ENCODE measurements around the gene ACACA.
"Not testable (repeated sequence)": the region's sequence is repeated elsewhere in the genome, so short reads cannot be mapped to it uniquely, and the experiment has no call there.

The ACACA gene

DNA sequence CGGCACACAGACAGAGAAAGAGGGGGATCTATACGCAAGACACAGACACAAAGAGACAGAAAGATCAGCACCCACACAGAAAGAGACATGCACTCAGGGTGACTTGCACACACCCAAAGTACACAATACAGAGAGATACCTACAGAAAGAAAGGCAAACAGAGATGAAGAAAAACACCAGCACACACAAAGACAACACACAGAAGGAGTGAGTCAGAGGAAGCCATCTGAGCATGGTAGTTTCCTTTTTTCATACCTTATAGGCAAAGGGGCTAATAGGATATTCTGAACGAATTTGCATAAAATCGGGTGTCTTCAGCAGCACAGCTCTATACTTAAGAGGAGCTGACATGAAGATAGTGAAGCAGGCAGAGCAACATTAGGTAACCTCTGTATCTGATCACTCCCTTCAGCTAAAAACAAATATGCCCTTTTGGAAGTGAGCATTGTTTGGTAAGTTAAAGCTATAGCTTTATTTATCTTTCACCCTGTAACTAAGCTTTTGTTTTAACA is 259.3 kb downstream of the ACACA start:
- Mint-ChIP-seq H3K4me3 (no peak overlapping the region), H3K4me1 (peaks cover 4% of the 10 kb centered on the region)

DNA sequence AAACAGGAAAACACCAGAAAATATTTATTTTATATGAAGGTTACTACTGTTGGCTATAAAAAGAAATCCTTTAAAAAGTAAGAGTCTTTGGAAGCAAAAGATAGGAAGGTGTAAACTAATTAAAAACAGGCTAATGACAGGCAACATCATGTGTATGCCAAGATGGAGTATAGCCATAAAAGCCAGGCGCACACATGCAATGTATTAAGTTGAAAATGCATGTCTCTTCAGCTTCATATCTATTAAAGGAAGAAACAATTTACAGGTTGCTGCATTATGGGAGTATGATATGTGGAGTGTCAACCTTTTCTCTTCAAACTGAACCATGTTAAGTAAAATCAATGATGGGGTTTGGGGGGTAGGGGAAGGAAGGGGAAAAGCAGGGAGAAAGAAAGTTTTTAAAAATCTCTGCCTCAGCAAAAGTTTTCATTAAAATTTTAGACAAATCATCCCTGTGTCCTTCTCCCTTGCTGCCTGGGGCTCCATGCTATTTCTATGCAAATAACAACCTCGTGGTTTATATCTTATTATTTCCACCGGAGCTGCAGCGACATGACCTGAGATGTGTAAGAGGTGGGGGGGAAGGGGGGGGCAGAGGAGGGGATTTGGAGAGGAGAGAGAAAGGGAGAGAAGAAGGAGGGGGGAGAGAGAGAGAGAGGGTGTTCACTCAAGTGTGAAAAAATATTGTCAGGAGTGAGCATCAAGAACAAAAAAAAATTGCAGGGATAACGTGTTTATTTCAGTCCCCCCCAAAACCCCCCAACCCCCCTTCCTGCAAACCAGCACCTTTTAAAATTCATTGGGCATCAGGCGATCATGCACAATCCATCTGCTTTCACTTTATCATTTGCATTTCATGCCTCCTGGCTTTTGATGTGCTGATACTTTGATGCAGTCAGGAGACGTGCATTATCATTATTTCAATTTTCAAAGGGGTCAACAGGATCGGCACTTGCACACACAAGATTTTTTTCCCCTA is 260.3 kb downstream of the ACACA start:
- Mint-ChIP-seq H3K27me3 (no peaks in the 10 kb centered on the region), H3K4me1 (peaks cover 4% of the 10 kb centered on the region), H3K4me3 (no peak overlapping the region), H3K27ac (no peak overlapping the region), H3K36me3 (ENCODE audit: low read depth) (peaks cover 42% of the 10 kb centered on the region), H3K9me3 (no peaks in the 10 kb centered on the region)
- no peak for ATAC-seq
- DNase-seq = no peak

More for the DNA sequence above, 259.3 kb downstream of the ACACA start:
- DNase-seq (no peak), ATAC-seq (no peak)
- no peak overlapping the region for H3K27ac Mint-ChIP-seq
- no peaks in the 10 kb centered on the region for H3K27me3 Mint-ChIP-seq
- no peaks in the 10 kb centered on the region for H3K9me3 Mint-ChIP-seq
- peaks cover 40% of the 10 kb centered on the region for H3K36me3 Mint-ChIP-seq (ENCODE audit: low read depth)

DNA sequence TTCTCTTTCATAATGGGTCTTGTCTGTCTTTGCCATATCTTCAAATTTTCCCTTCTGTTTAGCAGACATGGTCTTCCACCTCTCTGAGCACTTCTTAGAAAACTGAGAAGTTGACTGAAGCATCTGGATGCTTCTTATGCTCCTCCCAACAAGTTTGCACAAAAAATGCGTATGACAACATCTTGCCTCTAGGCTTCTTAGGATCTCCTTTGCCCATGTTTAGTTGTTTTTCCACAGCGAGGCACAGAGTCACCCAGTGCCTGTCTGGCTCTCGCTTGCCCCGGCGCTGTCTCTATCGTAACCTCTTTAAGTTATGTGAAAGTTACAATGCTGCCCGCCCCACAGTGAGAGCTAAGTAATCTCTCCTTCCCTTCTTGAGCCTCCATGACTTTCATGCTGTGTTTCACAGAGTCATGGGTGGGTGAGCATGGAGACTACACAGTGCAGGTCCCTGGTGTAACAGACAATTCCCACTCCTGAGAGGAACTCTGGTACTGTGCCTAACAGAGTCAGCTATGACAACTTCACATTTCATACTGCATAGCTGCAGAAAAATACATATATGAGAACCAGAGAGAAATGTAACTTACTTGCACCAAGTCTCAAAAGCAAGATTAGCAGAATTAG is 262.4 kb downstream of the ACACA start:
- no peaks in the 10 kb centered on the region for H3K9me3 Mint-ChIP-seq
- ATAC-seq = no peak
- H3K4me3 Mint-ChIP-seq = no peak overlapping the region
- H3K36me3 Mint-ChIP-seq (ENCODE audit: low read depth) = peaks cover 36% of the 10 kb centered on the region
- H3K4me1 Mint-ChIP-seq = peaks cover 4% of the 10 kb centered on the region
- no peak for DNase-seq
- no peaks in the 10 kb centered on the region for H3K27me3 Mint-ChIP-seq
- no peak overlapping the region for H3K27ac Mint-ChIP-seq

DNA sequence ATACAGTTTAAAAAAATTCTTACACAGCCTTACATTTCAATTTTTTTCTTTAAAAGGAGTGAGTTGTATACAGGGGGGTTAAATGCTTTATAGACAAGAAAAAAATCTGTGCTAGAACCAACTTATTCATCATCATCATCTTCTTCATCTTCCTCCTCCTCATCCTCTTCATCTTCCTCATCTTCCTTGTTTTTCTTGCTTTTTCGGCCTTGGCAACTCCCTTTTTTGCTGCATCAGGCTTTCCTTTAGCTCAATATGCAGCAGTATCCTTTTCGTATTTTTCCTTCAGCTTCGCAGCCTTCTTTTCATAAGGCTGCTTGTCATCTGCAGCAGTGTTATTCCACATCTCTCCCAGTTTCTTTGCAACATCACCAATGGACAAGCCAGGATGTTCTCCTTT is 263.1 kb downstream of the ACACA start:
- H3K4me3 Mint-ChIP-seq, H3K4me1 Mint-ChIP-seq, H3K9me3 Mint-ChIP-seq, DNase-seq, H3K27me3 Mint-ChIP-seq, H3K27ac Mint-ChIP-seq, ATAC-seq: not testable (repeated sequence)
- H3K36me3 Mint-ChIP-seq (ENCODE audit: low read depth) = peaks cover 33% of the 10 kb centered on the region

DNA sequence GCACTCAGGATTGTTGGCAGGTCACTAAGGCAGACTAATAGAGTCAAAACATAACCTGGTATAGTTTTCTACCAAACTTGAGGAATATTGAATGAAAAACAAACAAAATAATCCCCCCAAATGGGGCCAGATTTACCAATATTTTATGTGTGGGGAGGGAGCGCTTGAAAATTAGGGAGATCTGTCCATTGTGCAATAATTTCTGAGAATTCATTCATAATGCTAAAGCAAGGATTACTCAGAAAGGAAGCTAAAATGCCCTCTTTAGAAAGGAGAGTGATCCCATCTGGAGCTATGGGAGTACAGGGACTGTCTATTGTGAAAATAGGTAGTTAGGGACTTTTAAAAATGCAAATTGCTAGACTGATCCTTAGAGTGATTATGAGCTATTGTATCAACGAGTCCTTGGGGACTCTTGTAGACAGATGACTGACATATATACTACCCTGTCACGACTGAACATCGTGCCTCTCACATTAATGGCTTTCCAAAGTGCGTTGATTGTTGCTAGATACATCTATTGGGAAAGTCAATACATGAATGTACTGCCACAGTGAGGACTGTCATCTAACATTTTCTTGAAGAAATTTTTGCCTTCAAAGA is 264.2 kb downstream of the ACACA start:
- no peaks in the 10 kb centered on the region for H3K9me3 Mint-ChIP-seq
- no peak for ATAC-seq
- H3K36me3 Mint-ChIP-seq (ENCODE audit: low read depth) = peaks cover 31% of the 10 kb centered on the region
- H3K27ac Mint-ChIP-seq = no peak overlapping the region
- peaks cover 4% of the 10 kb centered on the region for H3K4me1 Mint-ChIP-seq
- no peaks in the 10 kb centered on the region for H3K27me3 Mint-ChIP-seq
- no peak overlapping the region for H3K4me3 Mint-ChIP-seq
- DNase-seq = no peak

DNA sequence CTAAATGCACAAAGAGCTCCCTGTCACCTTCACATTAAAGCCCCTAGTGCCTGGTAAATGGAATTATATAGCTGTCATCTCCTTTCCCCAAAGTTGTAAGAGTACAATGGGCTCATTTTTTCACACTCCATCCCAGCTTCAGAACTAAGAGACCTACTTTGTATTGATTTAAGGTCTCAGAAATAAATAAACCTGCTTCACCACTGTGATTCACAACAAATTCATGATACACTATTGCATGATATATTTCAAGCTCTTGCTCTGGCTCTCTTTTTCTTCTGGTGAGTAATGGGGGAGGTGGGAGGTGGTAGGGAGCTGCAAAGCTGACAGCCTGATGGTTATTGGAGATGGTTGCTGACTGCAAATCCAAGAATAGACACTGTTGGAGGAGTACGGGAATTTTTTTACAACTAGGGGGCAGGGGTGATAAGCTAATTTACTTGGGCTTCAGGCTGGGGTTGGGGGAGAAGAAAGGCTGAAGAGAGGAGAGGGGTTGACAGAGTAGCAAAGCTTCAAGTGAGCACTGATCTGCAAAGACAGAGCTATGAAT is 268.0 kb downstream of the ACACA start:
- peaks cover 2% of the 10 kb centered on the region for H3K4me1 Mint-ChIP-seq
- no peak overlapping the region for H3K27ac Mint-ChIP-seq
- no peaks in the 10 kb centered on the region for H3K9me3 Mint-ChIP-seq
- no peak overlapping the region for H3K4me3 Mint-ChIP-seq
- no peak for ATAC-seq
- no peaks in the 10 kb centered on the region for H3K27me3 Mint-ChIP-seq
- H3K36me3 Mint-ChIP-seq (ENCODE audit: low read depth) = peaks cover 23% of the 10 kb centered on the region
- no peak for DNase-seq

DNA sequence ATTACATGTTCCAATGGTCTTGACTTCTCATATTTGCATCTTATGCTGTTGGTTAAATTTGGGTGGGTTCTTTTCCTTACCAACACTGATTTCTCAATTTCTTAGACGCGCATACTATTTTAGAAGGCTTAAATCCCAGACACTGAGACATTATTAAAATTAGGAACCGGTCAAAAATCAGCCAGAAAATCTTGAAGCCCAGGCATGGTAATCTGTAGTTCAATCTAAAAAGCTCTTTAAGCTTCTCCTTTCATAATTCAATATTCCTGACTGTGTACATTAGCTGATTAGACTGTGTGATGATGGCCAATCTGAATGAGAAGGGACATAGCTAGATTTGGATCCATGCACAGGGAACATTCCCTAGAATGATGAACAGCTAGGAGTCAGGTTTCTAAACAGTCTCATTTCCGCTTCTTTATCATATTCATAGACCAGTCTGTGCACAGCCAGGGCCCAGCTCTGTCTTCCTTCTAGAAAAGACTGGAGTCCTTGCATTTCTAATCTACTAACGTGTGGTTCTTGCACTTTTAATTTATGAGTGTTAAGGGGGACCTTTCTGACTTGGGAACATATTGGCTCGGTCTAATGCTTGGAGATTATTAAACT is 268.6 kb downstream of the ACACA start:
- H3K9me3 Mint-ChIP-seq = no peaks in the 10 kb centered on the region
- no peaks in the 10 kb centered on the region for H3K27me3 Mint-ChIP-seq
- no peak overlapping the region for H3K27ac Mint-ChIP-seq
- H3K4me1 Mint-ChIP-seq = peaks cover 2% of the 10 kb centered on the region
- peaks cover 20% of the 10 kb centered on the region for H3K36me3 Mint-ChIP-seq (ENCODE audit: low read depth)
- ATAC-seq (no peak), DNase-seq (no peak)
- H3K4me3 Mint-ChIP-seq = no peak overlapping the region

DNA sequence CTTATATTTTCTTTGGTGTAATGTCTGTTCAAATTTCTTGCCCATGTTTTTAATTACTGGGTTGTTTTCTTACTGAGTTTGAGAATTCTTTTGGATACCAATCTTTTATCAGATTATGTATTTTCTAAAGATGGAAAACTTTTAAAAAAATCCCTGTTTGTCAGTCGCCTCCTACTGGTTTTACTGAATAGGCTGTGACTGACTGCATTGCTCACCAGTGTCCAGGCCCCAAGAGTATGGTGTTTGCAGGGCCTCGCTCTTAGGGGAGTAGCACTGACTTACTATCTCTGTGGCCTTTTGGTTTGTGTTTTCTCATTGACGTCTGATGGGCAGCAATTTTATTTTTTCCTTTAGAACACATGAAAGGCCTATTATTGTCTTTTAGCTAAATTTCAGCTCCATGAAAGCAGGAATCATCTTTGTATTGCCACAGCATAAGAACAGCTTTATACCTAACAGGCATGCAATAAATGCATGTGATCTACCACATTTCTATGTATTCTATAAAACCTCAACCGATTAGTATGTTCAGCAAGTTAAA is 269.5 kb downstream of the ACACA start:
- H3K4me1 Mint-ChIP-seq = peaks cover 2% of the 10 kb centered on the region
- H3K27me3 Mint-ChIP-seq = no peaks in the 10 kb centered on the region
- H3K36me3 Mint-ChIP-seq (ENCODE audit: low read depth) = peaks cover 19% of the 10 kb centered on the region
- H3K4me3 Mint-ChIP-seq = no peak overlapping the region
- DNase-seq = no peak
- H3K9me3 Mint-ChIP-seq = no peaks in the 10 kb centered on the region
- H3K27ac Mint-ChIP-seq = no peak overlapping the region
- no peak for ATAC-seq

DNA sequence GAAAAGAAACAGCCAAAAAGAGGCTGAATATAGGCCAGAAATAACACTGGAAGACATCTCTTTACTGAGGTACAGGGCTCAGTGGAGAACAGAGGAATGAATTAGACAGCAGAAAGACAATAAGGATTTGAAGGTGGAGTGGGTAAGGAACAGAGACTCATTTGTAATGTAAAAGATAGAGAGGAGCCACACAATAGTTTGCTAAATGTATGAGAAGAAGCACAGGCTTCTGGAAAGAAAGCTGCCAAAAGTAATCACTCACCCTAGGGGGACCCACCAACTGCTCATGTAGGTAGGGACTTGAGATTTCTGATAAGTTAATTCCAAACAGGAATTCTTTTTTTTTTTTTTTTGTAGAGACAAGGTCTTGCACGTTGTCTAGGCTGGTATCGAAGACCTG is 271.1 kb downstream of the ACACA start:
- Mint-ChIP-seq H3K27me3 (no peaks in the 10 kb centered on the region), H3K4me3 (no peak overlapping the region), H3K4me1 (peaks cover 2% of the 10 kb centered on the region), H3K9me3 (no peaks in the 10 kb centered on the region), H3K27ac (no peak overlapping the region), H3K36me3 (ENCODE audit: low read depth) (peaks cover 20% of the 10 kb centered on the region)
- ATAC-seq (no peak), DNase-seq (no peak)

DNA sequence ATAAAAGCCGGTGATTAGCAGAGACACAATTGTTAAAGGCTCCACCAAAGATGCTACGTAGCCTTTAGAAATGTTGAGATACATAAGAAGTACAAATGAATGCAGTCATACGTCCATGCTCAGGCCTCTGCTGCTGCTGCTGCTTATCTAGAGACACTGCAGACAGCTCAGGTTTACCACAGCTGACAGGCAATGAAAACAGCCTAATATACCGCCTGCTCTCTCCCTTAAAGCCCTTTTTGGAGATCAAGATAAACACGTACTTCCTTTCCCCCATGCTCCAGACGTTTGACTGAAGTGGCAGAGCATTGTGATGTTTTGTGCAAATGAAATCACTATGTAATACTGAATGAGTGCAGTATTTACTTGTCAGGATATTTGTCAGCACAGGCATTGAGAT is 272.6 kb downstream of the ACACA start:
- no peak overlapping the region for H3K4me3 Mint-ChIP-seq
- H3K27me3 Mint-ChIP-seq = no peaks in the 10 kb centered on the region
- no peak for ATAC-seq
- no peaks in the 10 kb centered on the region for H3K9me3 Mint-ChIP-seq
- peaks cover 21% of the 10 kb centered on the region for H3K36me3 Mint-ChIP-seq (ENCODE audit: low read depth)
- DNase-seq = no peak
- H3K27ac Mint-ChIP-seq = no peak overlapping the region
- peaks cover 2% of the 10 kb centered on the region for H3K4me1 Mint-ChIP-seq

DNA sequence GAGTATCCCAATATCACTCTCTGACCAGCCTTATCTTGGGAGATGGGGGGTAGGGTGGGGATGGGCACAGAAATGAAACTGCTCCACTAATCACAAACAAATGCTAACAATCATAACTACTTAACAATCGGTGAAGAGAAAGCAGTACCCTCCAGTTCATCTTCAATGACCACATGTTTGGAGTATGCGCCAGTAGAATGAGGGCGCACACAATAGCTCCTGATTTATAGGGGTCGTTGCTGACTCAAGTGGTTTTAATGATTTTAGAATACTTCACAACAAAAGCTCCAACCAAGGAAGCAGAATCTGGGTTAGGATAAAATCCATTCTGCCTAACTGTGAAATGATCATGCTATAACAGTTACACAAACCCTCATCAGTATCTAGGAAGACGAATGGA is 273.5 kb downstream of the ACACA start:
- H3K4me1 Mint-ChIP-seq = peaks cover 2% of the 10 kb centered on the region
- H3K4me3 Mint-ChIP-seq = no peak overlapping the region
- ATAC-seq = no peak
- H3K27ac Mint-ChIP-seq = no peak overlapping the region
- no peaks in the 10 kb centered on the region for H3K9me3 Mint-ChIP-seq
- DNase-seq = no peak
- H3K27me3 Mint-ChIP-seq = no peaks in the 10 kb centered on the region
- H3K36me3 Mint-ChIP-seq (ENCODE audit: low read depth) = peaks cover 21% of the 10 kb centered on the region

DNA sequence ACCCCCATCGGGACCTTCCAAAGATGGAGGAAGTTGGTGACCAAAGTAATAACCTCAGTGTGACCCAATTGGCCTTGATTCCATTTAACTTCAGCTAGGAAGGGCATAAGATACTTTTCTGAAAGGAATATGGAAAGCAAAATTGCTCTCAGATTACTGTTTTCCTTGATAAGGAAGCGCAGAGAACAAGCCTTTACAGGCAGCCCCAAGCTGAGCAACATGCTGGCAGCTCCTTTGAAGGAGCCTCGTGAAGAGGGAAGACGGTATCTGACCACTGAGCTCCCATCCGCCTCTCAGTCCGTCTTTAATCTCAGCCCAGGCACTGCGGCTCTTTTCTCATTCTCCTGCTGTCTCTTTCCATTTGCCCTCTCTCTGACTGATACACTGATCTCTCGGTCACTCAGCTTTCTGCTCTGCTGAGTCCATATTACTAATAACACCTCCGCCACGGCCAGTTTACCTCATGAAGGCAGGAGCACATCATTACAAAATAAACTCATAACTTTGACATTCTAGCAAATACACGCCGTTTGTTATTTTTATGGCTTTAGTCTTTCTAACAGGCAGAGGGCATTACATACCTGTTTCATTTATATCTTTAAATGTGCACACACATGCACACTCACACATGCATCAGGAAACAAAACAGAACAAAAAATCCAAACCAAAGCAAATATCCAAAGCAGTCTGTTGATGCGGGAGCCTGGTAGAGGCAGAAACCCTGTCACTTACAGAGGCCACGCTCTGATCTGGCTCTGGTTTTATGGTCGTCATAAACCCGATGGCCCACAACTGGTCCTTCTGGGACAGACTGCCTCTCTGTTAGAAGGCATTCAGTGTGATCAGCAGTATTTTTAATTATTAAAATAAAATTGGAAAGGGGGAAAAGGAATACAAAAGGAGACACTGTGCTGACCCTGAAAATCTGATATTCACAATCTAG is 274.7 kb downstream of the ACACA start:
- H3K4me1 Mint-ChIP-seq = peaks cover 2% of the 10 kb centered on the region
- no peaks in the 10 kb centered on the region for H3K9me3 Mint-ChIP-seq
- ATAC-seq (no peak), DNase-seq (no peak)
- no peaks in the 10 kb centered on the region for H3K27me3 Mint-ChIP-seq
- H3K27ac Mint-ChIP-seq = no peak overlapping the region
- H3K4me3 Mint-ChIP-seq = no peak overlapping the region
- peaks cover 31% of the 10 kb centered on the region for H3K36me3 Mint-ChIP-seq (ENCODE audit: low read depth)

DNA sequence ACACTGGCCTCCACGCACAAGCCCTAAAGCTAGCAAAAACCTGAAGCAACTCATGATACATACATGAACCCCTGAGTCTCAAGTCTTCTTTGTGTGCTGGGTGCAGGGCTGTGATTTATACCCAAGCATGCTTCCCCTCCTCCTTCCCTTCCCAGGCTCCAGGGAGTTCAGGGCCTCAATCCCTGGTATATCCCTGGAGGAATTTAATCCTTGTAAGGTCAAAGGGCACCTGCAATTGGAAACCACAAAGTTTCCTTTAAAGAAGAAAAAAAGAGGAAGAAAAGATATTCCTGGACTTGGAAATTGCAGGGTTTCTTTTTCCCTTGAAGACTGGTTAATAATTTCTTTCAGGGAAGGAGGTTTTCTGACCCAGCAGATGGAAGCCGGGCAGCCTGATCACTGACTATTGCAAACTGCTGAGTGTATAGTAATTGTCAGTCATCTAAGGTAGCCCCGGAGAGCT is 275.6 kb downstream of the ACACA start:
- Mint-ChIP-seq H3K4me1 (peaks cover 2% of the 10 kb centered on the region), H3K4me3 (no peak overlapping the region), H3K27me3 (no peaks in the 10 kb centered on the region), H3K27ac (no peak overlapping the region), H3K9me3 (no peaks in the 10 kb centered on the region), H3K36me3 (ENCODE audit: low read depth) (peaks cover 40% of the 10 kb centered on the region)
- DNase-seq = no peak
- no peak for ATAC-seq
